ENCODE results near the gene SPRR2E.
"Not testable (repeated sequence)": the region's sequence is repeated elsewhere in the genome, so short reads cannot be mapped to it uniquely, and the experiment has no call there.

Gene SPRR2E

GRCh38 chr1:153058826-153059784 is 35.2 kb downstream of the SPRR2E start:
- no peak for DNase-seq (ENCODE audit: low read depth)

GRCh38 chr1:153058154-153058553 is 36.2 kb downstream of the SPRR2E start:
- DNase-seq (ENCODE audit: low read depth), result no peak

- DNase-seq (ENCODE audit: low read depth), result no peak
Observed at GRCh38 chr1:153057375-153057774, 37.0 kb downstream of the SPRR2E start, which contains the start of gene SPRR2A. Gene SPRR2A, minus strand, starts transcription at chr1:153057512. Its CDS starts 777 bp downstream, at chr1:153056735.

- not testable (repeated sequence) for DNase-seq (ENCODE audit: low read depth)
Observed at GRCh38 chr1:153056111-153056510, 38.2 kb downstream of the SPRR2E start.

GRCh38 chr1:153049211-153049610 is 45.1 kb downstream of the SPRR2E start:
- no peak for DNase-seq (ENCODE audit: low read depth)

All from HS-5 (cell line).